22Rv1 (cell line): ENCODE measurements around the gene COPS6.
A peak's percentile ranks its signal among the peaks of the same experiment; 100 is the strongest.

Experiments used
- H3K27ac ChIP-seq: fragments of 450-650 bp; 2 replicates; pipeline ENCODE4 v1.5.1; 2017
- ZFX ChIP-seq: fragments of 450-650 bp; IDR thresholded peaks from 2 replicates; pipeline ENCODE4 v1.6.1; 2017; ENCODE audit warnings: antibody characterized with exemption, borderline replicate concordance
- TF ChIP-seq, protein P1 (sequence below): fragments of 450-650 bp; IDR thresholded peaks from 2 replicates; pipeline ENCODE4 v1.5.1; 2017; ENCODE audit warnings: mild to moderate bottlenecking

COPS6 gene

DNA sequence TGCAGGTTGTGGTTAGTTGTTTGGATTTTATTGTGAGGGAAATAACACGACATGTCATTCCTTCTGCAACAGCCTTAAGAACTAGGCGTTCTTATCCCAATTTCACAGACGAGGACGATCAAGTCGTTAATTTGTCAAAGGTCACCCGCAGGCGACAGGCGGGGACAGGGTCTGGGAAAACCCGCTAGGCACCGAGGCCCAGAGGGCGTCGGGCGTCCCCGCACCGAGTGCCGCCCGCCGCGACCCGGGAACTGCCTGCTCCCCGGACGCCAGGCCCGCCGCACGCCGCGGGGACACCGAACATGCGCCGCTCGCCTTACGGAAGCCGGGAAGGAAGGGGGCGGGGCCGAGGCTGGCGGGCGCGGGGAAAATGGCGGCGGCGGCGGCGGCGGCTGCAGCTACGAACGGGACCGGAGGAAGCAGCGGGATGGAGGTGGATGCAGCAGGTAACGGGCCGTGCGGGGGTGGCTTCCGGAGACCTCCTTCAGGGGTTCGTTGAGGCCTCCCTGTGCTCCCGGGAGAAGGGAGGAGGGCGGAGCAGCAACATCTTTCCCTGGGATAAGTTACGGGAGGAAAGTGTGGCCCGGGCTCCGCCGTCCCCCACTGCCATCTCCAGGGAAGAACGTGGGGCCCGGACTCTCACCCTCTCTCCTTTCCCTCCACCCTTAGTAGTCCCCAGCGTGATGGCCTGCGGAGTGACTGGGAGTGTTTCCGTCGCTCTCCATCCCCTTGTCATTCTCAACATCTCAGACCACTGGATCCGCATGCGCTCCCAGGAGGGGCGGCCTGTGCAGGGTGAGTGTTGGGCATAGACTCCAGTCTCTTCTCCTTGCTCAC, at the start of gene COPS6:
Gene COPS6, plus strand, starts transcription at position 349 of the 837 bp plus-strand sequence. Its CDS starts 22 bp downstream, at position 371.
- no peak for TF ChIP-seq ZFX
- TF ChIP-seq, protein P1, sequence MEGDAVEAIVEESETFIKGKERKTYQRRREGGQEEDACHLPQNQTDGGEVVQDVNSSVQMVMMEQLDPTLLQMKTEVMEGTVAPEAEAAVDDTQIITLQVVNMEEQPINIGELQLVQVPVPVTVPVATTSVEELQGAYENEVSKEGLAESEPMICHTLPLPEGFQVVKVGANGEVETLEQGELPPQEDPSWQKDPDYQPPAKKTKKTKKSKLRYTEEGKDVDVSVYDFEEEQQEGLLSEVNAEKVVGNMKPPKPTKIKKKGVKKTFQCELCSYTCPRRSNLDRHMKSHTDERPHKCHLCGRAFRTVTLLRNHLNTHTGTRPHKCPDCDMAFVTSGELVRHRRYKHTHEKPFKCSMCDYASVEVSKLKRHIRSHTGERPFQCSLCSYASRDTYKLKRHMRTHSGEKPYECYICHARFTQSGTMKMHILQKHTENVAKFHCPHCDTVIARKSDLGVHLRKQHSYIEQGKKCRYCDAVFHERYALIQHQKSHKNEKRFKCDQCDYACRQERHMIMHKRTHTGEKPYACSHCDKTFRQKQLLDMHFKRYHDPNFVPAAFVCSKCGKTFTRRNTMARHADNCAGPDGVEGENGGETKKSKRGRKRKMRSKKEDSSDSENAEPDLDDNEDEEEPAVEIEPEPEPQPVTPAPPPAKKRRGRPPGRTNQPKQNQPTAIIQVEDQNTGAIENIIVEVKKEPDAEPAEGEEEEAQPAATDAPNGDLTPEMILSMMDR, result no peak
- peak within 1 kb of the TSS; percentile 82 for H3K27ac ChIP-seq

DNA sequence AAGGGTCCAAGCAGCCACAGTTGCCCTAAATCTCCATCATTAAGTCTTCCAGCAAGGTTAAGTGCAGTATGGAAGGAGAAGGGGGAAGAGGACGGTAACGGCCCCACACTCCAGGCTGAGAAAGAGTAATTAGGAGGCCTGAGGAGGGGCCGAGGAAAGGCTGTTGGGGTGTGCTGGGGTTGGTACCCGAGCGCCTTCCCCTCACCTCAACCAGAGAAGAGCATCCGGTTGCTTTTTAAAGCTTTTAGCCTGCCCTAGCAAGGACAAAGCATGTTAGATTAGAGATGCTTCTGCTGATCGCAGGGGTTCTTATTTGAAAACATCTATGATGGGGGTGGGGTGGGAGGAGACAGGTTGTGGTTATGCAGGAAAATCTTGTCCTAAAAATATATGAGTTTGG, 48.2 kb upstream of the COPS6 start:
- H3K27ac ChIP-seq, result no peak overlapping the region
- TF ChIP-seq ZFX, result no peak
- TF ChIP-seq, protein P1, result no peak

DNA sequence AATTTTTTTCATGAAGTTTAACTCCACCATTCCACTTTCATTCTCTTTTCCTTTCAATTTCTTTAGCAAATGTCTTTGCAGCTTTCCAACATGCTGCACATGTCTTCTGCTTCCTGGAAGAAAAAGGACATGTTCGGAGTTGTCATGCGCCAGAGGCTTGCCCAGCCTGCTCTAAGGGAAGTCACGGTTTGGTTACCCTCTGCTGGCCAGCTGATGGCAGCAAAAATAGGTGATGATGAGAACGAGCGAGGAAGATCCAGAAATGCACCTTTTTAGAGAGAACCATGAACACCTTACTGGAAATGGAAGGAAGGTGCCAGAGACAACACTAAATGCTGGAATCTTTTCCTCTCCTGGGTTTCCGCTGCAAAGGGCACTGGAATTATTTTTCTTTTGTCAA, 44.1 kb upstream of the COPS6 start:
- peak overlapping the region; percentile 25; the same call in 1 of the 2 replicates for H3K27ac ChIP-seq
- no peak for TF ChIP-seq ZFX
- TF ChIP-seq, protein P1, result peak; percentile 60

DNA sequence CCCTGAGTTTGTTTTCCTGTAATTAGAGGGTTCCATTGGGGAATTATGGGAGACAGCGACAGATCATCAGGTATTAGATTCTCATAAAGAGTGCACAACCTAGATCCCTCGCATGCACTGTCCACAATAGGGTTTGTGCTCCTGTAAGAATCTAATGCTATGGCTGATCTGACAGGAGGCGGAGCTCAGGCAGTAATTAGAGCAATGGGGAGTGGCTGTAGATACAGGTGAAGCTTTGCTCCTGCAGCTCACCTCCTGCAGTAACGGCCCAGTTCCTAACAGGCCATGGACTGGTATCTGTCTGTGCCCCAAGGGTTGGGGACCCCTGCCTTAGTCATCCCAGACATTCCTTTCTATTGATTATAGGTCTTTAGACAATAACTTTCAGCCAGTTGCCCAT, 40.1 kb upstream of the COPS6 start:
- peak overlapping the region; percentile 88; the same call in 1 of the 2 replicates for H3K27ac ChIP-seq
- TF ChIP-seq, protein P1, result no peak
- TF ChIP-seq ZFX, result no peak

DNA sequence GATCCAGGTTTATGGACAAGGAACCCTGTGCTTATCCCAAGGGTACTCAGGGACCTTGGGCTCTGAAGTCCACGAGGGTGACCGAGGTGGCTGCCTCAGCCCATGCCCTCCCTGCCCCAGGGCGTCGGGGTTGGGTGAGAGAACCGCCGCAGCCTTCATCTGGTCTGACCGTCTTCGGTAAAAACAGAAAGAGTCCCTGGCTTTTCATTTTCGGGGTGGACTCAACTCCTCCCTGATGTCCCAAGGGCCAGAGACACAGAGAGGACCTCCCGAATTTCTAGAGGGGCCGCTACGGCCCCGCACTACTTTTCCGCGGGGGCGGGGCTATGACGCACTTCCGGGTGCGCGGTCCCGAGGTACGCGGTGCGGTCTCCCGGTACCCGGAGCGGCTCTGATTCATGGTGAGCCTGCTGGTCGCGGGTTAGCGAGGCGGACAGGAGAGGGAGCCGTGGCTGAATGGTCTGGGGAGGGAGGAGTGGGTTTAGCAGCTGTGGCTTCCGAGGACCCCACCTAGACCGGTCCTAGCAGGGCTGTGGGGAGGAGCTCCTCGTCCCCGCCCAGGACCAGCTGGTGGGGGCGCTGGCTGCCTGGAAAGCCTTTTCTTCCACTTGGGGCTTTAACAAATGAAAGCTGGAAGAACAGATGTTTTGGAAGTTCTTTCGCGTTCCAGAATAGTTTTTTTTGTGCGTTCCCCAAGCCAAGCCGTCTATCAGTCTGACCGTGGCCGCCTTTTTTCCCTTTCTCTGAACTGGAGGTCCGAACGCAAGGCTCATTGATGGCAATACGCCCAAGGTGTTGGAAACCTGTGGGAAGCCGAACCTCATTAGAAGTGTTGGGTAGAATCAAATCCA, 39.1 kb upstream of the COPS6 start, which contains the start of gene ZSCAN21:
Gene ZSCAN21, plus strand, starts transcription at position 334 of the 851 bp plus-strand sequence. CDS start 7,233 bp downstream, outside the sequence.
- no peak for TF ChIP-seq ZFX
- TF ChIP-seq, protein P1, result peak; percentile 33
- peak within 1 kb of the TSS; percentile 88 for H3K27ac ChIP-seq

DNA sequence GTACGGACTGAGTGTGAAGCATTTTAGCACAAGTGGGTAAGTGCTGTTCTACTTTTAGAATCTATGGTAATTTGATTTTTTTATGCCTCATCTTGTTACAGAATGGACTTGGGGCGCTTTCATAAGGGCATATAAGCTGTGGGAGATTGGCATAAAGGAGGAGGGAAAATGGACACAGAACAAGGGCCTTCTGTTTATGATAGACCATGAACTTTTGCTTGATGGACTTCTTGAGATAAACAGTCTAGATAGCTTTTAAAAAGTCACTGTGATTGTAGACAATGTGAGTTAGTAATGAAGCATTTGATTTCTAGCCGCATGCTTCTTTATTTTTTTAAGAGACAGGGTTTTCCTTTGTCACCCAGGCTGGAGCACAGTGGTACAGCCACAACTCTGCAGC, 37.2 kb upstream of the COPS6 start:
- TF ChIP-seq, protein P1, result no peak
- TF ChIP-seq ZFX, result no peak
- no peak overlapping the region for H3K27ac ChIP-seq
